Activated naive CD8-positive, alpha-beta T cell treated with anti-CD3 and anti-CD28 coated beads, Interleukin-2, amount 10 ng/mL, durations not matched to agents 7 days and 5 days (primary cell): ENCODE measurements around the gene STARD13. TPM values are rescaled to one million over a fixed set of nuclear protein-coding genes. Genes with fewer than 3 reads are reported as not detected.
A peak's percentile ranks its signal among the peaks of the same experiment; 100 is the strongest.

Source experiments
- ATAC-seq: fragments of 150-1000 bp; cut with Tn5 transposase; one replicate; pipeline ENCODE4 v1.10.0; 2021; ENCODE audit warnings: low read depth, moderate library complexity
- POLR2A ChIA-PET: fragments of 350-600 bp; sonication (Branson Sonifier 250); formaldehyde crosslinking; loops from one replicate; lab custom pipeline; 2021; ENCODE audit warnings: antibody characterized with exemption; lab: Charles Lee
- DNase-seq: peaks from one replicate; pipeline ENCODE4 v3.0.0; 2021
- H3K27ac Mint-ChIP-seq: one replicate; pipeline ENCODE4 v1.8.0; 2022; ENCODE audit warnings: mild to moderate bottlenecking, mixed read lengths
- H3K27me3 Mint-ChIP-seq: one replicate; pipeline ENCODE4 v1.8.0; 2022; ENCODE audit warnings: mild to moderate bottlenecking, moderate library complexity, mixed read lengths
- H3K36me3 Mint-ChIP-seq: one replicate; pipeline ENCODE4 v1.8.0; 2021; ENCODE audit warnings: mild to moderate bottlenecking, mixed read lengths
- H3K4me1 Mint-ChIP-seq: one replicate; pipeline ENCODE4 v1.8.0; 2021; ENCODE audit warnings: mixed read lengths
- H3K4me3 Mint-ChIP-seq: one replicate; pipeline ENCODE4 v1.8.0; 2022; ENCODE audit warnings: mild to moderate bottlenecking, moderate library complexity, mixed read lengths
- H3K9me3 Mint-ChIP-seq: one replicate; pipeline ENCODE4 v1.8.0; 2021; ENCODE audit warnings: mixed read lengths
- total RNA-seq, 2 experiments: library from RNA; stranded (reverse); gene quantifications; one replicate each; pipeline ENCODE4 v1.2.3, GENCODE V29; 2021

The STARD13 gene
- total RNA-seq, 2 experiments from 2014 or later, result 0.17 to 0.33 TPM

- Mint-ChIP-seq H3K4me1 (no peaks in the 10 kb centered on the region), H3K4me3 (no peak overlapping the region), H3K36me3 (no peaks in the 10 kb centered on the region), H3K27me3 (no peaks in the 10 kb centered on the region), H3K27ac (no peak overlapping the region), H3K9me3 (no peaks in the 10 kb centered on the region)
- DNase-seq (no peak), ATAC-seq (no peak)
- POLR2A ChIA-PET, result no interaction called here
Measured at GRCh38 chr13:33199289-33199850, 86.2 kb downstream of the STARD13 start.

GRCh38 chr13:33197541-33197971 lies 88.0 kb downstream of the STARD13 start:
- Mint-ChIP-seq H3K9me3 (peaks cover 1% of the 10 kb centered on the region), H3K27ac (no peak overlapping the region), H3K27me3 (peaks cover 7% of the 10 kb centered on the region), H3K4me1 (peaks cover 5% of the 10 kb centered on the region), H3K36me3 (no peaks in the 10 kb centered on the region), H3K4me3 (no peak overlapping the region)
- ATAC-seq (no peak), DNase-seq (no peak)
- POLR2A ChIA-PET, result no interaction called here

- POLR2A ChIA-PET, result no interaction called here
- ATAC-seq (no peak), DNase-seq (no peak)
- H3K4me3 Mint-ChIP-seq, result no peak overlapping the region
- H3K36me3 Mint-ChIP-seq, result no peaks in the 10 kb centered on the region
- H3K9me3 Mint-ChIP-seq, result peaks cover 1% of the 10 kb centered on the region
- no peak overlapping the region for H3K27ac Mint-ChIP-seq
- peaks cover 5% of the 10 kb centered on the region for H3K4me1 Mint-ChIP-seq
- H3K27me3 Mint-ChIP-seq, result peaks cover 7% of the 10 kb centered on the region
Measured at GRCh38 chr13:33196767-33197166, 88.8 kb downstream of the STARD13 start.

GRCh38 chr13:33195693-33196464 lies 89.7 kb downstream of the STARD13 start:
- Mint-ChIP-seq H3K4me3 (no peak overlapping the region), H3K27ac (no peak overlapping the region), H3K4me1 (peaks cover 5% of the 10 kb centered on the region), H3K27me3 (peaks cover 7% of the 10 kb centered on the region), H3K9me3 (peaks cover 1% of the 10 kb centered on the region), H3K36me3 (no peaks in the 10 kb centered on the region)
- ATAC-seq (no peak), DNase-seq (no peak)
- POLR2A ChIA-PET, result no interaction called here

- Mint-ChIP-seq H3K36me3 (no peaks in the 10 kb centered on the region), H3K27me3 (peaks cover 7% of the 10 kb centered on the region), H3K4me3 (no peak overlapping the region), H3K4me1 (peaks cover 5% of the 10 kb centered on the region), H3K27ac (no peak overlapping the region), H3K9me3 (peaks cover 1% of the 10 kb centered on the region)
- DNase-seq (no peak), ATAC-seq (no peak)
- POLR2A ChIA-PET, result no interaction called here
Measured at GRCh38 chr13:33194820-33195692, 90.5 kb downstream of the STARD13 start.

- peaks cover 1% of the 10 kb centered on the region for H3K9me3 Mint-ChIP-seq
- POLR2A ChIA-PET, result no interaction called here
Measured at GRCh38 chr13:33193428-33193974, 92.1 kb downstream of the STARD13 start.

GRCh38 chr13:33191425-33192210 lies 93.9 kb downstream of the STARD13 start:
- no peak for DNase-seq
- no peak for ATAC-seq
- Mint-ChIP-seq H3K4me1 (peaks cover 12% of the 10 kb centered on the region), H3K27ac (no peak overlapping the region), H3K4me3 (no peak overlapping the region), H3K27me3 (peaks cover 7% of the 10 kb centered on the region), H3K36me3 (no peaks in the 10 kb centered on the region), H3K9me3 (peaks cover 1% of the 10 kb centered on the region)
- POLR2A ChIA-PET, result no interaction called here

More at GRCh38 chr13:33193428-33193974, 92.1 kb downstream of the STARD13 start:
- H3K36me3 Mint-ChIP-seq, result no peaks in the 10 kb centered on the region
- H3K27ac Mint-ChIP-seq, result no peak overlapping the region
- DNase-seq (no peak), ATAC-seq (no peak)
- no peak overlapping the region for H3K4me3 Mint-ChIP-seq
- peaks cover 5% of the 10 kb centered on the region for H3K4me1 Mint-ChIP-seq
- H3K27me3 Mint-ChIP-seq, result peaks cover 7% of the 10 kb centered on the region

GRCh38 chr13:33189470-33189869 lies 96.1 kb downstream of the STARD13 start:
- POLR2A ChIA-PET, result no interaction called here
- peaks cover 10% of the 10 kb centered on the region for H3K27me3 Mint-ChIP-seq

GRCh38 chr13:33188093-33188882 lies 97.3 kb downstream of the STARD13 start:
- Mint-ChIP-seq H3K4me3 (no peak overlapping the region), H3K9me3 (peaks cover 6% of the 10 kb centered on the region), H3K4me1 (peaks cover 9% of the 10 kb centered on the region), H3K27me3 (peaks cover 6% of the 10 kb centered on the region), H3K27ac (no peak overlapping the region), H3K36me3 (no peaks in the 10 kb centered on the region)
- no peak for DNase-seq
- POLR2A ChIA-PET, result interaction anchor here (0.6 kb wide), 1 partner anchor 240 kb away, joined by 3 read pairs; no protein-coding TSS in a partner anchor
- no peak for ATAC-seq

More at GRCh38 chr13:33189470-33189869, 96.1 kb downstream of the STARD13 start:
- Mint-ChIP-seq H3K27ac (no peak overlapping the region), H3K4me3 (no peak overlapping the region), H3K4me1 (peaks cover 12% of the 10 kb centered on the region), H3K9me3 (peaks cover 6% of the 10 kb centered on the region), H3K36me3 (no peaks in the 10 kb centered on the region)
- DNase-seq (no peak), ATAC-seq (no peak)

GRCh38 chr13:33186861-33187291 lies 98.7 kb downstream of the STARD13 start:
- H3K9me3 Mint-ChIP-seq, result peaks cover 5% of the 10 kb centered on the region
- POLR2A ChIA-PET, result no interaction called here
- peak overlapping the region; percentile 27 for H3K27ac Mint-ChIP-seq
- H3K36me3 Mint-ChIP-seq, result no peaks in the 10 kb centered on the region
- peaks cover 7% of the 10 kb centered on the region for H3K4me1 Mint-ChIP-seq
- H3K27me3 Mint-ChIP-seq, result peaks cover 9% of the 10 kb centered on the region
- H3K4me3 Mint-ChIP-seq, result no peak overlapping the region
- ATAC-seq (no peak), DNase-seq (no peak)

GRCh38 chr13:33185853-33186252 lies 99.7 kb downstream of the STARD13 start:
- Mint-ChIP-seq H3K4me3 (no peak overlapping the region), H3K36me3 (no peaks in the 10 kb centered on the region), H3K27me3 (peaks cover 9% of the 10 kb centered on the region), H3K27ac (no peak overlapping the region), H3K4me1 (peaks cover 7% of the 10 kb centered on the region), H3K9me3 (peaks cover 5% of the 10 kb centered on the region)
- DNase-seq, result no peak
- POLR2A ChIA-PET, result no interaction called here
- ATAC-seq, result no peak

- peaks cover 5% of the 10 kb centered on the region for H3K9me3 Mint-ChIP-seq
- DNase-seq (no peak), ATAC-seq (no peak)
- H3K4me1 Mint-ChIP-seq, result peaks cover 7% of the 10 kb centered on the region
- H3K36me3 Mint-ChIP-seq, result no peaks in the 10 kb centered on the region
- no peak overlapping the region for H3K27ac Mint-ChIP-seq
- no peak overlapping the region for H3K4me3 Mint-ChIP-seq
- H3K27me3 Mint-ChIP-seq, result peaks cover 9% of the 10 kb centered on the region
- POLR2A ChIA-PET, result interaction anchor here (1.2 kb wide), 1 partner anchor 359 kb away, joined by 3 read pairs; no protein-coding TSS in a partner anchor
Measured at GRCh38 chr13:33184530-33184929, 101.0 kb downstream of the STARD13 start.
